Cardiac muscle cell (in vitro differentiated cells and primary cell): ENCODE results near the gene NTMT2. TPM values are rescaled to one million over a fixed set of nuclear protein-coding genes. Genes with fewer than 3 reads are reported as not detected.

ENCODE experiments used
- DNase-seq, 2 donors: peaks; one replicate each; pipeline versions ENCODE4 v3.0.0 to v3.0.0-alpha.2; 2010 to 2017; ENCODE audit warnings: low read depth in 1 of 2, low spot score in 1 of 2
- H3K27ac ChIP-seq: fragments of 200-600 bp; sonication (generic); 2 replicates; pipeline ENCODE4 v1.5.1; 2016
- H3K27me3 ChIP-seq: fragments of 200-600 bp; sonication (generic); 2 replicates; pipeline ENCODE4 v1.6.0; 2016; ENCODE audit warnings: control low read depth
- H3K36me3 ChIP-seq: fragments of 200-600 bp; sonication (generic); 2 replicates; pipeline ENCODE4 v1.5.1; 2016; ENCODE audit warnings: control low read depth
- H3K4me1 ChIP-seq: fragments of 200-600 bp; sonication (generic); 2 replicates; pipeline ENCODE4 v1.8.1; 2017; ENCODE audit warnings: low read depth, mild to moderate bottlenecking, mixed run types
- H3K4me3 ChIP-seq: fragments of 200-600 bp; sonication (generic); 2 replicates; pipeline ENCODE4 v1.5.1; 2016; ENCODE audit warnings: mild to moderate bottlenecking
- H3K9me3 ChIP-seq: fragments of 200-600 bp; sonication (generic); 2 replicates; pipeline ENCODE4 v1.5.1; 2017; ENCODE audit warnings: low read depth, mild to moderate bottlenecking, control low read depth
- polyA plus RNA-seq: library from polyadenylated mRNA; unstranded; fragments of >200 nt; fragmentation: Nextera tagmentation; extraction: Ambion mirVana; gene quantifications from 2 replicates; pipeline ENCODE4 v1.2.1, GENCODE V29; 2016
- total RNA-seq: library from RNA; depleted of rRNA; stranded (reverse); fragments of >200 nt; gene quantifications from 2 replicates; pipeline ENCODE4 v1.2.3, GENCODE V29; 2016
- TF ChIP-seq, protein P1 (sequence below): IDR thresholded peaks from 2 replicates; pipeline ENCODE4 v1.5.1; 2012; ENCODE audit warnings: low read depth, mild to moderate bottlenecking, low read length

Gene NTMT2
- total and polyA plus RNA-seq, 2 experiments from 2014 or later: 0.55 TPM; not detected in 1

DNA sequence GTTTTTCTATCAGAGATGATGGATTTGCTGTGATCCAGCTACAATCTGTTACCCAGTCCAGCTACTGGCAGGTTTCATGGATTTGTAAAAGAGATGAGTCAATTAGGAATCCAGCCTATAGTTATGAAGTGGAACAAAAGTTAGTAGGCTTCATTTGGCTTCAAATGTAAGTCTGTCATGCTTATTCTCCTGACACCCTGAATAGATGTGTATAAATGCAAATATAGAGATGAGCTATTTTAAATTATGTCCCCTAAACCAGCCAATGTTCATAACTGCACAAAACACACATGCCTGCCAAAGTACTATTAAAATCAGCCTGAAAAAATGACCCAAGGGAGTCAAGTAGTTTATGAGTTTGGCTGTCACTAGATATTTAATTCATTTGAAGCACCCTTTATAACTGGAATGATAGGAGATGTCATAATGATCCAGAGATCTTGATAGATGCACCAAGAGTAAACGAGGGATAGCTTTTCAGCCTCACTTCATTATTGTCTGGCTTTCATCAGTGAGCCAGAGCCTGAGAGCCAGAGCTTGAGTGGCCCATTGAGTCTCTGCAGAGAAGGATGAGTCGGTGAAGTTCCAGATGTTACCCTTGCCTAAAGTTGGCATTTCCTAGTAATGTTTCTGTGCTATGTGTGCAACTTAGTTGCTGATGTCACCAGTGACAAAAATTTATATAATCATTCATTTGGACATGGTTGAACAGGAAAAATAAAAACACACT is 11.8 kb upstream of the NTMT2 start:
- no peaks in the 10 kb centered on the region for H3K27me3 ChIP-seq
- H3K9me3 ChIP-seq: no peaks in the 10 kb centered on the region
- peaks cover 6% of the 10 kb centered on the region for H3K4me1 ChIP-seq
- no peak overlapping the region for H3K27ac ChIP-seq
- H3K36me3 ChIP-seq: no peaks in the 10 kb centered on the region
- H3K4me3 ChIP-seq: no peak overlapping the region
- TF ChIP-seq, protein P1, sequence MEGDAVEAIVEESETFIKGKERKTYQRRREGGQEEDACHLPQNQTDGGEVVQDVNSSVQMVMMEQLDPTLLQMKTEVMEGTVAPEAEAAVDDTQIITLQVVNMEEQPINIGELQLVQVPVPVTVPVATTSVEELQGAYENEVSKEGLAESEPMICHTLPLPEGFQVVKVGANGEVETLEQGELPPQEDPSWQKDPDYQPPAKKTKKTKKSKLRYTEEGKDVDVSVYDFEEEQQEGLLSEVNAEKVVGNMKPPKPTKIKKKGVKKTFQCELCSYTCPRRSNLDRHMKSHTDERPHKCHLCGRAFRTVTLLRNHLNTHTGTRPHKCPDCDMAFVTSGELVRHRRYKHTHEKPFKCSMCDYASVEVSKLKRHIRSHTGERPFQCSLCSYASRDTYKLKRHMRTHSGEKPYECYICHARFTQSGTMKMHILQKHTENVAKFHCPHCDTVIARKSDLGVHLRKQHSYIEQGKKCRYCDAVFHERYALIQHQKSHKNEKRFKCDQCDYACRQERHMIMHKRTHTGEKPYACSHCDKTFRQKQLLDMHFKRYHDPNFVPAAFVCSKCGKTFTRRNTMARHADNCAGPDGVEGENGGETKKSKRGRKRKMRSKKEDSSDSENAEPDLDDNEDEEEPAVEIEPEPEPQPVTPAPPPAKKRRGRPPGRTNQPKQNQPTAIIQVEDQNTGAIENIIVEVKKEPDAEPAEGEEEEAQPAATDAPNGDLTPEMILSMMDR: no peak
- DNase-seq: no peak

DNA sequence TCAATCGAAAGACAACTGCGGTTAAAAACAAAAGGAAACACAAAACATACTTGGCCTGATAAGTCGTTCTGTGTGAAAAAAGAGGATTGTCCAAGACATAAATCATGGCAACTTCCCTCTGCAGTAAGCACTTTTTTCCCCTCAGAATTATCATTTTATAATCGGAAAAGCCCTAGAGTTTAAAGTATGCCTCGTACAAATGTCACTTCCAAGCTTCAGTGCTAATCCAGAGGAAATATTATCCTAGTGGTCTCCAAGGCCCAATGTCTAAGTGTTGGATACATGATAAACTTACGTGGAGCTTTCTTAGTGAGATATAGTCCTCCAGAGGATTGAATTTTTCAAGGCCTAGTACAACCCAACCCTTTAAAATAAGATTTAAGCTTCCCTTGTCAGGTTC is 11.2 kb upstream of the NTMT2 start:
- TF ChIP-seq, protein P1: no peak
- H3K4me1 ChIP-seq: peaks cover 6% of the 10 kb centered on the region
- H3K27ac ChIP-seq: no peak overlapping the region
- H3K27me3 ChIP-seq: no peaks in the 10 kb centered on the region
- no peak for DNase-seq
- H3K9me3 ChIP-seq: no peaks in the 10 kb centered on the region
- no peaks in the 10 kb centered on the region for H3K36me3 ChIP-seq
- no peak overlapping the region for H3K4me3 ChIP-seq

DNA sequence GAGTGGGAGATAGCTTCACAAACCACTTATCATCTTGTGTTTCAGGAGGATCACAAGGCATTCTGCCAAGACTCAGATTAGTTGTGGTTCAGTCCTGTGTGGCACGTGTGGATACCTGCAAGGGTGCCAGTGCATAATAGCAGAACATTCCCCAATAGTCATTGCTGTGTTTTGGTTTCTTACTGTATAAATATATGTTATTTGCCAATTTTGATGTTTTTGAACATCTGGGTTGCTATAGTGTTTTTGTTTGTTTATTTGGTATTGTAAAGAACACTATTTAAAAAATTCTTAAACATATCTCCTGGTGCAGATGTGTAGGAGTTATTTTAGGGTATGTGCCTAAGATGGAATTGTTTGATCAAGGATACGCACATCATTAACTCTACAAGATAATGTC is 5.4 kb upstream of the NTMT2 start:
- Histone ChIP-seq H3K27ac (no peak overlapping the region), H3K9me3 (no peaks in the 10 kb centered on the region), H3K4me3 (no peak overlapping the region), H3K27me3 (no peaks in the 10 kb centered on the region), H3K36me3 (no peaks in the 10 kb centered on the region), H3K4me1 (peaks cover 6% of the 10 kb centered on the region)
- no peak for DNase-seq
- TF ChIP-seq, protein P1: no peak

DNA sequence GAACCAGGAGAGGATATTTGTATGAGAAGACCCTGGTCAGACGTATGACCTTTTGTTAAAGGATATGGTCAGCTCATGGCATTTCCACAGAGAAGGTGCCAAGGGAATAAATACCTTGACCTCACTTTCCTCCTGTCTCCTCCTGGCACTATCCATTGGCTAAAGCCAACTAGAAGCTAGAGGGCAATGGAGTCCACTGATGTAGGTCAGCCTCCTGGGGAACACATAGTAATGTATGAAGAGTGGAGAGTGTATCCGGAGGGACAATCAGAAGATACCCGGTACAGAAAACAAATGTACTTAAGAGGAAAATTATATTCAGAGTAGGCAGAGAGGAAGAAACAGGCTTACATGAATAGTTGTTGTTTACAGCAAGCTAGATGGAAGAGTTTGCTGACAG is 698 bp upstream of the NTMT2 start:
- Histone ChIP-seq H3K36me3 (no peaks in the 10 kb centered on the region), H3K27ac (peak overlapping the region; percentile 61), H3K9me3 (no peaks in the 10 kb centered on the region), H3K4me1 (peaks cover 15% of the 10 kb centered on the region), H3K4me3 (no peak overlapping the region), H3K27me3 (no peaks in the 10 kb centered on the region)
- no peak for DNase-seq
- TF ChIP-seq, protein P1: no peak

DNA sequence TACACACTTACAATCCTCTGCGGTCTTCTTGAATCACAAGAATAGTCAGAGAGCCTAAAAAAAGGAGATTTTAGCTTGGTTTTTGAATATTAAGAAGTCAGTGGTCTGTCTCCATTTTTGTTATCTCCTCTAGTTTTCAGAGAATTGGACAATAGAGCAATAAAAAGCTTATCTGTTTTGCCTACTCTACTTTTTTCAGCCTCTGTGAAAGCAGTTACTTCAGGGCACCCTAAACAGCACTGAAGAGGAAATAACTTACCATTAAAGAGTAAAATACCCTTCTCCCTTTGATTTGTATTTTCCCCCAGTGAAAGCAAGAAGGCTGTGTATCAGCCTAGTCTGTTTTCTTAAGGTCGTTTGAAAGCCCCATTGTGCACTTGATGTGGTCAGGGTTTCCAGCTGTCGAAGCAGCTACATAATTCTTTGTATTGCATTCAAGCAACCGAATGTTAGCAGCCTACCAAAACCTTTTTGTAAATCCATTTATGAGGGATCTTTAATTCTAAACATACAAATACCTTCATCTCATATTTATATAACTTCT is 1.0 kb downstream of the NTMT2 start:
- Histone ChIP-seq H3K4me1 (peaks cover 15% of the 10 kb centered on the region), H3K27ac (peak overlapping the region; percentile 61), H3K4me3 (no peak overlapping the region), H3K36me3 (no peaks in the 10 kb centered on the region), H3K27me3 (no peaks in the 10 kb centered on the region), H3K9me3 (no peaks in the 10 kb centered on the region)
- no peak for DNase-seq
- TF ChIP-seq, protein P1: no peak
